T-cell (primary cell): ENCODE data around the gene SCG5. TPM values are rescaled to one million over a fixed set of nuclear protein-coding genes. Genes with fewer than 3 reads are reported as not detected.

Source experiments
- ATAC-seq, 4 experiments: fragments of 200-7000 bp in 3 of 4; fragments of 150-1000 bp in 1 of 4; cut with Tn5 transposase; replicated peaks in 1 of 4; 1 replicate in 3 of 4; 2 replicates in 1 of 4; pipeline ENCODE4 v1.10.0; 2021; ENCODE audit warnings: moderate library complexity in 3 of 4, mild to moderate bottlenecking in 2 of 4, moderate number of reproducible peaks in 1 of 4
- CTCF ChIA-PET, 2 donors: fragments of 300-600 bp; sonication (Branson Sonifier 250); formaldehyde crosslinking; loops; one replicate each; lab custom pipeline; 2022; ENCODE audit warnings: antibody characterized with exemption in 2 of 2; lab: Charles Lee
- POLR2A ChIA-PET, 2 donors: fragments of 300-600 bp; sonication (Branson Sonifier 250); formaldehyde crosslinking; loops; one replicate each; lab custom pipeline; 2022; ENCODE audit warnings: antibody characterized with exemption in 2 of 2; lab: Charles Lee
- DNase-seq, 35 experiments: peaks; one replicate each; pipeline versions ENCODE4 v3.0.0 to v3.0.0-alpha.2; 2013 to 2023
- H3K27ac ChIP-seq: one replicate; pipeline ENCODE4 v1.5.1; 2013; ENCODE audit warnings: low read length
- H3K27me3 ChIP-seq, 2 experiments: replicated peaks in 1 of 2; 1 replicate in 1 of 2; 2 replicates in 1 of 2; pipeline versions ENCODE4 v1.6.1 to v1.7.0; 2013; ENCODE audit warnings: low read length in 1 of 2, mixed read lengths in 1 of 2; ENCODE audit not compliant: control insufficient read depth in 2 of 2, insufficient read depth in 2 of 2; ENCODE audit errors: extremely low read depth in 1 of 2
- H3K36me3 ChIP-seq, 2 donors: 1 replicate in 1 of 2; 2 replicates in 1 of 2; pipeline versions ENCODE4 v1.6.1 to v1.7.0; 2013; ENCODE audit warnings: low read length in 1 of 2; ENCODE audit not compliant: control insufficient read depth in 2 of 2, insufficient read depth in 1 of 2; ENCODE audit errors: extremely low read depth in 1 of 2
- H3K4me1 ChIP-seq, 2 experiments: 1 replicate in 1 of 2; 2 replicates in 1 of 2; pipeline versions ENCODE4 v1.6.1 to v1.7.0; 2013; ENCODE audit warnings: low read length in 2 of 2, mixed read lengths in 1 of 2; ENCODE audit not compliant: insufficient read depth in 2 of 2, control insufficient read depth in 1 of 2; ENCODE audit errors: extremely low read depth in 1 of 2
- H3K4me3 ChIP-seq, 2 donors: 1 replicate in 1 of 2; 2 replicates in 1 of 2; pipeline versions ENCODE4 v1.5.1 to v1.7.0; 2013; ENCODE audit warnings: mild to moderate bottlenecking in 2 of 2, low read length in 1 of 2, moderate library complexity in 1 of 2; ENCODE audit not compliant: control insufficient read depth in 1 of 2; ENCODE audit errors: extremely low read depth in 1 of 2
- H3K9me3 ChIP-seq: 2 replicates; pipeline ENCODE4 v1.7.0; 2013
- H3K27ac Mint-ChIP-seq, 2 donors: one replicate each; pipeline ENCODE4 v1.8.0; 2020 to 2021; ENCODE audit warnings: mild to moderate bottlenecking in 2 of 2, mixed read lengths in 2 of 2
- H3K27me3 Mint-ChIP-seq, 2 donors: one replicate each; pipeline ENCODE4 v1.8.0; 2021 to 2022; ENCODE audit warnings: mixed read lengths in 2 of 2
- H3K36me3 Mint-ChIP-seq: one replicate; pipeline ENCODE4 v1.8.0; 2021; ENCODE audit warnings: mixed read lengths
- H3K4me1 Mint-ChIP-seq, 3 donors: one replicate each; pipeline ENCODE4 v1.8.0; 2020 to 2022; ENCODE audit warnings: mixed read lengths in 3 of 3, mild to moderate bottlenecking in 1 of 3
- H3K4me3 Mint-ChIP-seq, 3 donors: one replicate each; pipeline ENCODE4 v1.8.0; 2020 to 2022; ENCODE audit warnings: mild to moderate bottlenecking in 3 of 3, mixed read lengths in 3 of 3, moderate library complexity in 3 of 3
- H3K9me3 Mint-ChIP-seq, 3 donors: one replicate each; pipeline ENCODE4 v1.8.0; 2020 to 2022; ENCODE audit warnings: mixed read lengths in 3 of 3
- WGBS: methylation state at CpG from one replicate; pipeline ENCODE4 v1.1.5; 2013; ENCODE audit warnings: missing lambda C conversion rate; ENCODE audit not compliant: insufficient coverage; 5-methylcytosine and 5-hydroxymethylcytosine counted together
- total RNA-seq, 35 experiments: library from RNA in 6 of 35; stranded (reverse) in 6 of 35; fragments of 120-200 nt in 1 of 35; gene quantifications; one replicate each; pipeline versions ENCODE4 v1.2.1 to v1.2.4 and lab custom pipeline; 2013 to 2026

SCG5 gene
- total RNA-seq, 5 donors from 2014 or later (not counting 1 experiment from before 2014, with no cell fraction given) = not detected

DNA sequence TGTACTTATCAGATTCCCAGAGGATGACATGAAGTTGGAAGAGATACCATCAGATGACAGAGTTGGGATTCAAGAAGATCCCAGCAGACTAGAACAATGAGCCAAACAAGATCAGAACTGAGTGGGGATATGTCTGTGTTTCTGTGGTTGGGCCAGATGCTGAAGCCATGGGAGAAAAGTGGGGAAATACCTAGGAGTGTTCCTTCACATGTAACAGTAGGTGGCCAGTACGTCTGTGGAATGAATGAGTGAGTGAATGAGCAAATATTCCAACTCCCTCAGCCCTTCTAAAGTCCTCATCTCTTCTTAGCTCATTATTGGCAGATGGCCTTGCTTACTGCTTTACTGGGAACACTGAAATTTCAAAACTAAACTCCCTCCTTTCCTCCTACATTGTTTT lies 44.1 kb downstream of the SCG5 start:
- Histone ChIP-seq H3K4me1 (no peaks in the 10 kb centered on the region), H3K36me3 (no peaks in the 10 kb centered on the region), H3K27me3 (no peaks in the 10 kb centered on the region), H3K27ac (no peak overlapping the region), H3K9me3 (no peaks in the 10 kb centered on the region), H3K4me3 (no peak overlapping the region)
- POLR2A ChIA-PET = no interaction called here
- Mint-ChIP-seq H3K36me3 (no peaks in the 10 kb centered on the region), H3K4me3 (no peak overlapping the region), H3K9me3 (no peaks in the 10 kb centered on the region), H3K27me3 (no peaks in the 10 kb centered on the region), H3K4me1 (no peaks in the 10 kb centered on the region), H3K27ac (no peak overlapping the region)
- CTCF ChIA-PET = no interaction called here
- ATAC-seq (no peak), DNase-seq (no peak)
- no CpG with 5 or more reads among the region's 1 CpG for WGBS

DNA sequence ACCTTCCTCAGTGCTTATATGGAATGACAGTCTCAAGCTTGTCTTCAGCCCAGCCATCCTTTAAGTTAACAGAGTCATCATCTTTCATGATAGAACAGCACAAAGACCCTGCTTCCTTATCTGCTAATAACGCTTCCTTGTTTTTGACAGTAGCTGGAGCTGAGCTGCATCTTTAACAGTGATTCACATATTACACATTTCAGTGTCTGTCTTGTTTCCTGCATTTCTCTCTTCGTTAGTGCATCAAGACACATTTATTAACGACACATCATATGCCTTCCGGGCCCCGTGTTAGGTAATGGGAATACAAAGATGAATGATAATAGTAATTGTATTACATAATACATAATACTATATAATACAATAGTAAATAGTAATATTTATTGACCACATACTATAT lies 46.0 kb downstream of the SCG5 start:
- Histone ChIP-seq H3K36me3 (no peaks in the 10 kb centered on the region), H3K4me3 (no peak overlapping the region), H3K27ac (no peak overlapping the region), H3K9me3 (no peaks in the 10 kb centered on the region), H3K4me1 (no peaks in the 10 kb centered on the region), H3K27me3 (peaks cover 0 to 4% of the 10 kb centered on the region in 2 experiments)
- no peaks in the 10 kb centered on the region for H3K9me3 Mint-ChIP-seq
- no peak for ATAC-seq
- no peaks in the 10 kb centered on the region for H3K36me3 Mint-ChIP-seq
- H3K4me3 Mint-ChIP-seq = no peak overlapping the region
- no peak overlapping the region for H3K27ac Mint-ChIP-seq
- ChIA-PET CTCF (no interaction called here), POLR2A (no interaction called here)
- no peaks in the 10 kb centered on the region for H3K4me1 Mint-ChIP-seq
- no peak for DNase-seq
- WGBS = 100% methylated on average over 1 of the region's 5 CpGs
- no peaks in the 10 kb centered on the region for H3K27me3 Mint-ChIP-seq

DNA sequence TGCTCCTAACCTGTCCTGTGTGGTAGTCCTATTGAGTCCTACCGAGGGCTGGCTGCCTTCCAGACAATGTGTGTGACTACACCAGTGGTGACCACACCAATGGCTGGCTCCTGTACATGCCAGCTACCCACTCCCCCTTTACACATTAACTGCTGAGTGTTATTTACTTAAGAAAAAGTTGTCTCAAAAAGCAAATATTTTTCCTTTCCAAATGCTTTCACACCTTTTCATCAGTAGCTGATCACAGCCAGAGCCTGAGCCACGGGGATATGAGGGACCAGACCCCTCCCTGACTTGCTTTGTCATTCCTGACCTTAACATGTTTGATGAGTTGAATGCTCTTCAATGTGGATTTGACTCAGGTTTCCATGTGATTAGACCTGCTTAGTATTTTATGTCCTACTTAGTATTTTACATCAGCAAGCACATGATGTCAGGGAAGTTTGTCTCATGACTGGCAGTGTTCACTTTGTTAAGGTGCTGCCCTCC lies 46.7 kb downstream of the SCG5 start:
- WGBS = no CpG with 5 or more reads among the region's 2 CpGs
- POLR2A ChIA-PET = no interaction called here
- no peak for DNase-seq
- H3K36me3 ChIP-seq = no peaks in the 10 kb centered on the region
- no peak overlapping the region for H3K27ac ChIP-seq
- H3K4me1 Mint-ChIP-seq = no peaks in the 10 kb centered on the region
- H3K27me3 Mint-ChIP-seq = no peaks in the 10 kb centered on the region
- ATAC-seq = no peak
- no peak overlapping the region for H3K4me3 Mint-ChIP-seq
- no peaks in the 10 kb centered on the region for H3K36me3 Mint-ChIP-seq
- no peaks in the 10 kb centered on the region for H3K4me1 ChIP-seq
- CTCF ChIA-PET = no interaction called here
- H3K9me3 Mint-ChIP-seq = no peaks in the 10 kb centered on the region
- no peak overlapping the region for H3K27ac Mint-ChIP-seq
- no peaks in the 10 kb centered on the region for H3K9me3 ChIP-seq
- H3K4me3 ChIP-seq = no peak overlapping the region
- H3K27me3 ChIP-seq = peaks cover 0 to 4% of the 10 kb centered on the region in 2 experiments

DNA sequence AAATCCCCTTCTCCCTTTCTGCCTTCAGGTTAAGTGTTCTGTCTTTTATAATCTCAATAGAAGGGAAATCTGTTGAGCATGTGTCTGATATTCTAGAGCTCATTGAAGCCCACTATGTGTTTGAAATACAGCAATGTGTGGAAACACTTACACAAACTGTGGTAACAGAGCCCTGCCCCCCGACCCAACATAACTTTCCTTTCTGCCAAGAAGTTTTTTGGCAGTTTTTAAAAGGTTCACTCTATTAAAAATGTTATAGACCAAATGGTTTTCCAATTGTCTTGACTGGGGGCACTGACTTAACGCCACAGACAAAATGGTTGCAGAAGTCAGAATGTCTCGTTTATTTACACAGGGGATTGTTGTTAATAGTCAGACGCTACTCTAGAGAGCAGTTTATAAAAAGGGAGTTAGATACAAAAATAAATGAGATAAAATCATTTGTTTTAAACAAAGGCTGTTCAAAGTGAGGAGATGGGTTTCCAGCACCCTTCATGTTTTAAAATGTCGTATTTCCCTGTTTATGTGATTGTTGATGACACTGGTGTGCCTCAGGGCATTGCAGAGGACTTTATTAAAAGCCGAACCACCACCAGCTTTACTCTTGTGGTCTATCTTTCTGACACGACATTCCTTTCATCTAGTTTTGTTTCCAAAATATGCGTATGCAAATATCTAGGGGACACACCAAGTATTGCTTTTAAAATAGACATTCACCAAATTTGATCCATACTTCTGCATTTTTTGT lies 49.6 kb downstream of the SCG5 start:
- ATAC-seq (no peak), DNase-seq (no peak)
- H3K27me3 Mint-ChIP-seq = peaks cover 0 to 2% of the 10 kb centered on the region in 2 donors
- no peak overlapping the region for H3K4me3 ChIP-seq
- no peaks in the 10 kb centered on the region for H3K4me1 ChIP-seq
- no peaks in the 10 kb centered on the region for H3K9me3 Mint-ChIP-seq
- H3K4me3 Mint-ChIP-seq = no peak overlapping the region
- H3K36me3 Mint-ChIP-seq = no peaks in the 10 kb centered on the region
- ChIA-PET CTCF (interaction anchor here in 1 of 2 donors (0.7 kb wide), 1 partner anchor 12 kb away, joined by 3 read pairs; no protein-coding TSS in a partner anchor), POLR2A (no interaction called here)
- no peaks in the 10 kb centered on the region for H3K36me3 ChIP-seq
- WGBS = 76% methylated on average over 5 of the region's 8 CpGs
- H3K4me1 Mint-ChIP-seq = no peaks in the 10 kb centered on the region
- H3K27ac ChIP-seq = no peak overlapping the region
- H3K9me3 ChIP-seq = no peaks in the 10 kb centered on the region
- H3K27ac Mint-ChIP-seq = no peak overlapping the region
- peaks cover 0 to 4% of the 10 kb centered on the region in 2 experiments for H3K27me3 ChIP-seq

DNA sequence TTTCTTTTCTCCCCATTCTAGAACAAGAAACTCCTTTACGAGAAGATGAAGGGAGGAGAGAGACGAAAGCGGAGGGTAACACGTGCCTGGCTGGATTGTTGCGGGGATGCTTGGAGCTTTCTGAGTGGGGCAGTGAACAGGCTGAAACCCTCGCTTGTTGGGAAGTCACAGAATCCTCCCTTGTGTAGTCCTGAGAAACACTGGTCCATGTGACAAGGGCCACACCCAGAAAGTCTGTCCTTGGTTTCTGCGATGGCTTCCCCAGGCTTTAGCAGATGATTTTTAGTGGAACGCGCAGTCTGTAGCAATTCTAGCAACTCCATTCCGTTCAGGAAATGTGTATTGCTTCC lies 50.2 kb downstream of the SCG5 start:
- Histone ChIP-seq H3K4me1 (no peaks in the 10 kb centered on the region), H3K9me3 (no peaks in the 10 kb centered on the region), H3K27me3 (peaks cover 0 to 4% of the 10 kb centered on the region in 2 experiments), H3K27ac (no peak overlapping the region), H3K4me3 (no peak overlapping the region), H3K36me3 (no peaks in the 10 kb centered on the region)
- ATAC-seq (no peak), DNase-seq (no peak)
- Mint-ChIP-seq H3K36me3 (no peaks in the 10 kb centered on the region), H3K9me3 (no peaks in the 10 kb centered on the region), H3K27ac (no peak overlapping the region), H3K4me1 (no peaks in the 10 kb centered on the region), H3K27me3 (peaks cover 0 to 2% of the 10 kb centered on the region in 2 donors), H3K4me3 (no peak overlapping the region)
- 92% methylated on average over 10 of the region's 10 CpGs for WGBS
- CTCF ChIA-PET = no interaction called here
- POLR2A ChIA-PET = no interaction called here

DNA sequence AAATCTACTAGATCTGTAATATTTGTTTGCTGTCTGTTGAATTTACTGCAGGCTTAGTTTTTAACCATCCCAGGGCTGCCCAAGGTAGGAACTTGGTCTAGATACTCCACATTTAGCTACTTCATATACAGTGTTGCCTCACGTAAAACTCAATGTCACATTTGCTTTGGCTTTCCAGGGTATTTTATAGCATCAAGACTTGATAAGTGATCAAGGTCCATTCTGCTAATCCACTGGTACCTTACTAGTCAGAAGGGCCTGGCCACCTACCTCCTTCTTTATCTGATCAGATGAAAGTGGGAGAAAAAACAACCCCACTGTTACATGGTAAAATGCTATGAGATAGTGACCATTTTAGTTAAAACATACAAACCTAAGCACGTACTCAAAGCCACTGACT lies 50.8 kb downstream of the SCG5 start:
- no peaks in the 10 kb centered on the region for H3K9me3 Mint-ChIP-seq

More for the DNA sequence above, 50.8 kb downstream of the SCG5 start:
- no peak overlapping the region for H3K27ac ChIP-seq
- Mint-ChIP-seq H3K4me3 (no peak overlapping the region), H3K36me3 (no peaks in the 10 kb centered on the region), H3K4me1 (no peaks in the 10 kb centered on the region), H3K27ac (no peak overlapping the region), H3K27me3 (peaks cover 0 to 2% of the 10 kb centered on the region in 2 donors)
- no CpG with 5 or more reads among the region's 2 CpGs for WGBS
- POLR2A ChIA-PET = no interaction called here
- H3K27me3 ChIP-seq = peaks cover 0 to 4% of the 10 kb centered on the region in 2 experiments
- H3K4me1 ChIP-seq = no peaks in the 10 kb centered on the region
- H3K36me3 ChIP-seq = no peaks in the 10 kb centered on the region
- ATAC-seq (no peak), DNase-seq (no peak)
- H3K4me3 ChIP-seq = no peak overlapping the region
- CTCF ChIA-PET = no interaction called here
- no peaks in the 10 kb centered on the region for H3K9me3 ChIP-seq
